SH-SY5Y (cell line): ENCODE measurements around the gene LTBP3.

Source experiments
- GATA2 ChIP-seq: IDR thresholded peaks from 2 replicates; pipeline ENCODE4 v1.6.1; 2011; ENCODE audit warnings: mild to moderate bottlenecking, low read depth, low read length
- GATA3 ChIP-seq: IDR thresholded peaks from 2 replicates; pipeline ENCODE4 v1.6.1; 2011; ENCODE audit warnings: low read depth, mild to moderate bottlenecking, low read length, moderate library complexity

DNA sequence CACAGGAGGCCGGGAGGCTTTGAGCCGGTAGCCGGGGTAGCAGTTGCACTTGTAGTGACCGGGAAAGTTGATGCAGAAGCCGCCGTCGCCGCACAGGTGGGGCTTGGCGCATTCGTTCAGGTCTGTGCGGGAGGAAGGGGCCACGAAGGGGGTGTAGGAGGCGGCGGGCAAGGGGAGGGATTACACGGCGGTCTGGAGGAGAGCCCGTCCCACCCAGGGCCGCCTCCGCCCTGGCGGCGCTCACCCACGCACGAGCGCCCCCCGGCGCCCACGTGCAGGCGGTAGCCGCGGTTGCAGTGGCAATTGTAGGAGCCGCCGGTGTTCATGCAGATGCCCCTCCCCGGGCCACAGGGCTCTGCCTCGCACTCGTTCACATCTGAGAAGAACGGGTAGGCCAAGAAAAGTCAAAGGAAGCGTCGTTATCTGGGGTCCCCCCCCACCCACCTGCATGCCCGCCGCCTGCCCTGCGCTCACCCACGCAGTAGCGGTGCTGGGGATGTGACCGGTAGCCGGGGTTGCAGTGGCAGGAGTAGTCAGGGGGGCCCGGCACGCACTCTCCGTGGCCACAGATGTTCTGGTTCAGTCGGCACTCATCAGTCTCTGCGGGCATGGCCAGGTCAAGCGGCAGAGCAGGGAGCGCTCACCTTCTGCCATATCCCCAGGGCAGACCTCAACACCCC lies 10.6 kb downstream of the LTBP3 start:
- no peak for TF ChIP-seq GATA3
- no peak for TF ChIP-seq GATA2
